Skeletal muscle cell (primary cell): ENCODE data around the gene PPP2R3B.
"Not testable (repeated sequence)": the region's sequence is repeated elsewhere in the genome, so short reads cannot be mapped to it uniquely, and the experiment has no call there.

Experiments used
- DNase-seq: peaks from one replicate; pipeline ENCODE4 v3.0.0-alpha.2; 2010; ENCODE audit warnings: low read depth
- H3K4me3 ChIP-seq: 2 replicates; pipeline ENCODE4 v1.5.1; 2011; ENCODE audit warnings: low read depth, mild to moderate bottlenecking, control low read depth, low read length, moderate library complexity

The PPP2R3B gene

GRCh38 chrX:413322-414201, 26.9 kb upstream of the PPP2R3B start:
- DNase-seq = peak; percentile 9
- peak overlapping the region; percentile 18 for H3K4me3 ChIP-seq

DNA sequence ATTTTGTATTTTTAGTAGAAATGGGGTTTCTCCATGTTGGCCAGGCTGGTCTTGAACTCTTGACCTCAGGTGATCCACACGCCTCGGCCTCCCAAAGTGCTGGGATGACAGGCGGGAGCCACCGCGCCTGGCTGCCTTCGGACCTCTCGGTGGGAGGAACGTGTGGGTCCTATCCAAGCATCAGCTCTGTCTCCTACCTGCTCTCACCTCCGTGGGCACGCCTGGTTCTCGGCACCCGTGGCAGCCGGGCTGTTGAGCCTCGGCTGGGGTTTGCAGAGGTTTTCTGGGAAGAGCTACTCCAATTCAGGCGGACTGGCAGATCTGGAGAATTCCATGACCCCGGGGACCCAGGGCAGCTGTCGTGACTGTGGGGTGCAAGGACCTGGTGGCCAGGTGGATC, 23.6 kb upstream of the PPP2R3B start:
- DNase-seq = no peak
- H3K4me3 ChIP-seq = no peak overlapping the region

GRCh38 chrX:405149-405548, 18.4 kb upstream of the PPP2R3B start:
- no peak overlapping the region for H3K4me3 ChIP-seq

GRCh38 chrX:404656-405055, 17.9 kb upstream of the PPP2R3B start:
- DNase-seq = no peak
- H3K4me3 ChIP-seq = no peak overlapping the region

More at GRCh38 chrX:405149-405548, 18.4 kb upstream of the PPP2R3B start:
- no peak for DNase-seq

DNA sequence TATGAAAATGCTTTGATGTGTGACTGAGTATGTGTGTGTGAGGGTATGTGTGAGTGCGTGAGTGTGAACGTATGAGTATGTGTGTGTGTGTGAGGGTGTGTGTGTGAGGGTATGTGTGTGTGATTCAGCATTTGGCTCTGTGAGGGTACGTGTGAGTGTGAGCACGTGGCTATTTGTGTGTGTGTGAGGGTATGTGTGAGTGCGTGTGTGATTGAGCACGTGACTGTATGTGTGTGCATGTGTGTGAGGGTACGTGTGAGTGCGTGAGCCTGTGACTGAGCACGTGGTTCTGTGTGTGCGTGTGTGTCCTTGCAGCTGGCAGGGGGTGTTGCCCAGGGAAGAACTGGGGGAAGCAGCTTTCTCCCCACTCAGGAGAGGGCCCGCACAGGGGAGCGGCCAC, 16.1 kb upstream of the PPP2R3B start:
- DNase-seq = no peak
- H3K4me3 ChIP-seq = no peak overlapping the region

DNA sequence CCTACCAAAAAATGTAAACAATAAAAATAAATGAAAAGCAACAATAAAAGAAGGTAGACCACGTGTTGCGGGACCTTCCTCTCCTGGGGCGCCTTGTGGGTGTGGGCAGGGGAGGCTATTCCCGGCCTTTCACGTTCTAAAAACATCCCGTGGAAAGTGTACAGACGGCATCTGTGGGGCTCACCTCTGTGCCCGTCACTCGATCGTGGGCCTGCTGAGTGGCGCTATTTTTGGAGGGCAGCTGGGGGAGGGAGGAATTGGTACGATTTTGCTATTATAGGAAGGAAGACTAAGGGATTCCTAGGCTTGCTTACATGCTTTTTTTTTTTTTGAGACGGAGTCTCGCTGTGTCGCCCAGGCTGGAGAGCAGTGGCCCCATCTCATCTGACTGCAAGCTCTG, 13.6 kb upstream of the PPP2R3B start:
- H3K4me3 ChIP-seq = no peak overlapping the region
- DNase-seq = no peak

- H3K4me3 ChIP-seq = no peak overlapping the region
- DNase-seq = peak; percentile 54
Measured at GRCh38 chrX:397575-397974, 10.9 kb upstream of the PPP2R3B start.

DNA sequence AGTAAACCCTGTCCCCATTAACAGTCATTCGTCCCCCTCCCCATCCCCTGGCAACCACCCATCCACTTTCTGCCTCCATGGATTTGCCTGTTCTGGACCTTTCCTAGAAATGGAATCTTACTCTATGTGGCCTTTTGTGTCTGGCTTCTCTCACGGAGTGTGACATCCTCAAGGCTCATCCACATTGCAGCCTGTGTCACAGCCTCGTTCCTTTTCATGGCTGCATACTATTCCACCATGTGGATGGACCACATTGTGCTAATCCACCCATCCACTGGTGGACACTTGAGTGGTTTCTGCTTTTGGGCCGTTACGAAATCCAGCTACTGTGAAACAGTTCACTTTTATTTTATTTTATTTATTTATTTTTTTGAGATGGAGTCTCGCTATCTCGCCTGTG, 8.1 kb upstream of the PPP2R3B start:
- no peak overlapping the region for H3K4me3 ChIP-seq
- no peak for DNase-seq

GRCh38 chrX:392575-392846, 5.8 kb upstream of the PPP2R3B start:
- DNase-seq = no peak
- no peak overlapping the region for H3K4me3 ChIP-seq

GRCh38 chrX:391717-392574, 5.2 kb upstream of the PPP2R3B start:
- no peak for DNase-seq
- no peak overlapping the region for H3K4me3 ChIP-seq

- no peak for DNase-seq
- no peak overlapping the region for H3K4me3 ChIP-seq
Measured at GRCh38 chrX:390459-390858, 3.8 kb upstream of the PPP2R3B start.

GRCh38 chrX:389021-389441, 2.3 kb upstream of the PPP2R3B start:
- DNase-seq = no peak
- H3K4me3 ChIP-seq = no peak overlapping the region

- H3K4me3 ChIP-seq = peak overlapping the region; percentile 80
- no peak for DNase-seq
Measured at GRCh38 chrX:387729-388128, 1.0 kb upstream of the PPP2R3B start.

DNA sequence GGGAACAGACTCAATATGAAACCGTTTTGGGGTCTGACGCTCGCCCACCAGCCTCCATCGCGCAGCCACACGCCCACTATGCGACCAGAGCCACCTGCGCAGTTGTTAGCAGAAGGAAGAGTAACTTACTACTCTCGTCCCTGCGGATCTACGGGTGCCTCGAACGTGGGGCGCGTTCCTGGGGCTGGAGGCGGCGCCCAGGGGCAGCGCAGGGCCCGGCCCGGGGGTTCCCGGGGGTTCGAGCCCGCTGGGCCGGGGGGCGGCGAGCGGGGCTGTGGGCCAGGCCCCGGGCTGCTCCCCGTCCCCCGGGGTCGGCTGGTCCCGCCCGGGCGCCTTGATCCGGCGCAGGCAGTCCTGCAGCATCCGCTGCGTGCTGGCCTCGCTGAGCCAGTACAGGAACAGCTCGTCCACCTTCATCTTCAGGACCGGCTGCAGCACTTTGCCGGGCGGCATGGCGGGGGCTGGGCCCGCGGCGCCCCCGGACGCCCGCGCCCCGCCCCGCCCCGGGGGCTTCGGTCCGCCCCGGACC, 404 bp downstream of the PPP2R3B start:
- H3K4me3 ChIP-seq = peak overlapping the region; percentile 80
- DNase-seq = no peak

- not testable (repeated sequence) for DNase-seq
- H3K4me3 ChIP-seq = peak overlapping the region; percentile 80
Measured at GRCh38 chrX:385736-386135, 971 bp downstream of the PPP2R3B start.

DNA sequence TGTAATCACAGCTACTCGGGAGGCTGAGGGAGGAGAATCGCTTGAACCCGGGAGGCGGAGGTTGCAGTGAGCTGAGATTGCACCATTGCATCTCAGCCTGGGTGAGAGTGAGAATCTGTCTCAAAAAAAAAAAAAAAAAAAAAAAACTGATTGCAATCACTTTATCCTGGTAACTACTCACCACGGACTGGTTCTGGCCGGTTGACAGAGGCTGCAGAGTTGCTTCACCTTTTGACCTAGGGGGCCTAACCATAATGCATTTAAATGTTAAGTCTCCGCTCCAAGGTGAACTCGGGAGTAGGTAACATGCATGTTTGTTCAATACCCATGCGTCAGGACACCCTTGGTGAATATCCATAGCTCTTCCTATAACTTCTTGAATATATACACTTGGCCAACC, 1.8 kb downstream of the PPP2R3B start:
- no peak for DNase-seq
- H3K4me3 ChIP-seq = no peak overlapping the region

DNA sequence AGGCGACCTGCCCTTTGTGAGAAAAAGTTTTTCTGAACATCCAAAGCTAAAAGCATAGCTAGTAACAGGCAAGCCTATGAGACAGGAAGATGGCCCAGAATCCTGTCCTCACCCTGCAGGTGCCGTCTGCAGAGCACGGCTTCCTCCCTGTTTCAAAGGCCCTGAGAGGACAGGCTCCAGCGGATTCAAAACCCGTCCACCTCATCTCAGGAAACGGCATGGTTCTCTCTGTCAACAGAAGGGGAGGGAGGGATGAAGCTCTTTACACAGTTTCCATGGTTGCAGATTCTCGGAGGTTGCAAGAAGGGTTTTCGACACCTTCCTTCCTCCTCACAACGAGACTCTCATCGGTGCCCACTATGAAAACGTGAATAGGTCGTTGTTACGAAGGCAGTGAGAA, 8.3 kb downstream of the PPP2R3B start:
- H3K4me3 ChIP-seq = no peak overlapping the region
- DNase-seq = no peak

- not testable (repeated sequence) for H3K4me3 ChIP-seq, DNase-seq
Measured at GRCh38 chrX:376206-376605, 10.5 kb downstream of the PPP2R3B start.

DNA sequence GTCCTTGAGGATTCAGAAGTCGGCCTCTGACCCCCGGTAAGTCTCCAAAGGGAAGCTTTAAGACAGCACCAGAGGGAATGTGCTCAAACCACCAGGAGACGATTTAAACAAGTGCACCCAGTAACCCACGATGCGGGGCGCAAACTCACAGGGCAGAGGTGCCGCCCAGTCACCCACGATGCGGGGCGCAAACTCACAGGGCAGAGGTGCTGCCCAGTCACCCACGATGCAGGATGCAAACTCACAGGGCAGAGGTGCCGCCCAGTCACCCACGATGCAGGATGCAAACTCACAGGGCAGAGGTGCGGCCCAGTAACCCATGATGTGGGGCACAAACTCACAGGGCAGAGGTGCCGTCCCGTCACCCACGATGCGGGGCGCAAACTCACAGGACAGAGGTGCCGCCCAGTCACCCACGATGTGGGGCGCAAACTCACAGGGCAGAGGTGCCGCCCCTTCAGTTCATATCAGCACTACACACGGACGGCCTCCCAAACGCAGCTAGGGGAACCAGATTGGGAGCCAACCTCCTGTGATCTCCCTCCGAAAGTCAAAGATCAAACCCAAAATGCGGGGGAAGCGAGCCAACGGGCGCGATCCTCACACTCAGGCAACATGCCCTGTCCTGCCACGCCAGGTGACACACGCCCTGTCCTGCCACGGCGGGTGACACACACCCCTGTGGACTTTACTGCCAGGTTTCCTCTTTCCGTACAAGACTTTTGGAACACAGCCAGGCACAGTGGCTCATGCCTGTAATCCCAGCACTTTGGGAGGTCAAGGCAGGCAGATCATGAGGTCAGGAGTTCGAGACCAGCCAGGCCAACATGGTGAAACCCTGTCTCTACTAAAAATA, 11.3 kb downstream of the PPP2R3B start:
- no peak for DNase-seq
- H3K4me3 ChIP-seq = no peak overlapping the region

DNA sequence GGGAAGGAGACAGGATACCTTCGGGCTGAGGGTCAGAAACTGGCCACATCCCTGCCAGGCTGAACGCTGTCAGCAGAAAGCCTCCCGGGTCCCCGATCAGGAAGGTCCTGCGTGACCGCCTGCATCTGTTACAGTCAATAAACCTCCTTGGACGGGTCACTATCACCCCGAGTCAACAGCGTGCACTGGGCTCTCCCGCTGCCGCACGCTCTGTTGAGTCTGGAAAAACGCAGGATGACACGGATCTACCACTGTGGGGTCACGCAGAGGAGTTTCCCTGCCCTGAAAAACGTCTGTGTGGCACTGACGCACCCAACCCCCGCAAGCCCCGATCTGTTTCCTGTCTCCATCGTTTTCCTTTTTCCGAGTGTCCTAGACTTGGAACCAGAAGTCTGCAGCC, 12.1 kb downstream of the PPP2R3B start:
- peak overlapping the region; percentile 59 for H3K4me3 ChIP-seq
- no peak for DNase-seq
